ENCODE measurements around the gene ZNF593. TPM values are rescaled to one million over a fixed set of nuclear protein-coding genes. Genes with fewer than 3 reads are reported as not detected.

ZNF593 gene
- total RNA-seq, 2 donors from 2014 or later, result 44.5 to 50.7 TPM

- no peak for DNase-seq (ENCODE audit: low spot score)
Observed at GRCh38 chr1:26127235-26128163, 42.2 kb upstream of the ZNF593 start.

GRCh38 chr1:26129778-26130177 is 39.9 kb upstream of the ZNF593 start:
- H3K4me3 ChIP-seq, result no peak overlapping the region
- no peaks in the 10 kb centered on the region for H3K27me3 ChIP-seq (replicated peaks; ENCODE audit: insufficient read depth)
- H3K4me1 ChIP-seq (replicated peaks), result no peaks in the 10 kb centered on the region
- no peak for TF ChIP-seq POLR2A (IDR thresholded peaks at IDR 0.05)
- TF ChIP-seq POLR2AphosphoS5 (IDR thresholded peaks at IDR 0.05), result no peak
- no peak for TF ChIP-seq CTCF (IDR thresholded peaks at IDR 0.05)
- DNase-seq (ENCODE audit: low spot score), result no peak
- no peak overlapping the region for H3K27ac ChIP-seq
- H3K9me3 ChIP-seq, result no peaks in the 10 kb centered on the region
- WGBS, result 95% methylated on average over 4 of the region's 4 CpGs
- intact Hi-C loops (cut with DNase I), result no loop called here
- H3K36me3 ChIP-seq, result no peaks in the 10 kb centered on the region

More at GRCh38 chr1:26127235-26128163, 42.2 kb upstream of the ZNF593 start:
- 42% methylated on average over 13 of the region's 13 CpGs for WGBS
- no peaks in the 10 kb centered on the region for H3K36me3 ChIP-seq
- H3K9me3 ChIP-seq, result no peaks in the 10 kb centered on the region
- intact Hi-C loops (cut with DNase I), result no loop called here
- no peaks in the 10 kb centered on the region for H3K4me1 ChIP-seq (replicated peaks)
- no peak overlapping the region for H3K4me3 ChIP-seq
- H3K27me3 ChIP-seq (replicated peaks; ENCODE audit: insufficient read depth), result no peaks in the 10 kb centered on the region
- H3K27ac ChIP-seq, result peak overlapping the region in 1 of 2 donors; percentile 10
- TF ChIP-seq POLR2A (IDR thresholded peaks at IDR 0.05) (no peak), CTCF (IDR thresholded peaks at IDR 0.05) (no peak), POLR2AphosphoS5 (IDR thresholded peaks at IDR 0.05) (no peak)

GRCh38 chr1:26130695-26131094 is 39.0 kb upstream of the ZNF593 start:
- no peak for DNase-seq (ENCODE audit: low spot score)
- TF ChIP-seq POLR2AphosphoS5 (IDR thresholded peaks at IDR 0.05) (no peak), CTCF (IDR thresholded peaks at IDR 0.05) (no peak), POLR2A (IDR thresholded peaks at IDR 0.05) (no peak)
- Histone ChIP-seq H3K9me3 (no peaks in the 10 kb centered on the region), H3K4me3 (no peak overlapping the region), H3K27ac (no peak overlapping the region), H3K4me1 (replicated peaks) (no peaks in the 10 kb centered on the region), H3K36me3 (no peaks in the 10 kb centered on the region), H3K27me3 (replicated peaks; ENCODE audit: insufficient read depth) (no peaks in the 10 kb centered on the region)
- intact Hi-C loops (cut with DNase I), result no loop called here
- 58% methylated on average over 1 of the region's 1 CpG for WGBS

- H3K9me3 ChIP-seq, result no peaks in the 10 kb centered on the region
- no peaks in the 10 kb centered on the region for H3K36me3 ChIP-seq
- no peak overlapping the region for H3K4me3 ChIP-seq
- no peaks in the 10 kb centered on the region for H3K4me1 ChIP-seq (replicated peaks)
- intact Hi-C loops (cut with DNase I), result no loop called here
- TF ChIP-seq CTCF (IDR thresholded peaks at IDR 0.05), result no peak
- no peak for TF ChIP-seq POLR2A (IDR thresholded peaks at IDR 0.05)
- TF ChIP-seq POLR2AphosphoS5 (IDR thresholded peaks at IDR 0.05), result no peak
- H3K27ac ChIP-seq, result no peak overlapping the region
- DNase-seq (ENCODE audit: low spot score), result no peak
- WGBS, result 70% methylated on average over 5 of the region's 5 CpGs
- H3K27me3 ChIP-seq (replicated peaks; ENCODE audit: insufficient read depth), result no peaks in the 10 kb centered on the region
Observed at GRCh38 chr1:26132128-26132833, 37.4 kb upstream of the ZNF593 start.
